HepG2 (cell line): ENCODE measurements around the gene ABCB10. TPM values are rescaled to one million over a fixed set of nuclear protein-coding genes. Genes with fewer than 3 reads are reported as not detected.
A peak's percentile ranks its signal among the peaks of the same experiment; 100 is the strongest.

Source experiments
- ATF7 ChIP-seq, 2 experiments: fragments of 450-650 bp in 1 of 2; sonication (generic) in 1 of 2; formaldehyde crosslinking in 1 of 2; IDR thresholded peaks; 2 replicates each; pipeline versions ENCODE4 v1.4.0 to v1.6.1; 2016 to 2020; ENCODE audit warnings: antibody characterized with exemption in 1 of 2, mild to moderate bottlenecking in 1 of 2, missing genetic modification reagents in 1 of 2
- CREBL2 ChIP-seq: sonication (generic); formaldehyde crosslinking; IDR thresholded peaks from 2 replicates; pipeline ENCODE4 v1.8.1; 2023; ENCODE audit warnings: missing genetic modification reagents, mild to moderate bottlenecking, borderline replicate concordance
- FOSL1 ChIP-seq: sonication (generic); formaldehyde crosslinking; IDR thresholded peaks from 2 replicates; pipeline ENCODE4 v1.9.0; 2021; ENCODE audit warnings: missing genetic modification reagents, borderline replicate concordance
- FOXA3 ChIP-seq: IDR thresholded peaks from 2 replicates; pipeline ENCODE4 v1.6.1; 2016; ENCODE audit warnings: missing genetic modification reagents, missing compliant biosample characterization
- GATAD1 ChIP-seq: IDR thresholded peaks from 2 replicates; pipeline ENCODE4 v1.6.1; 2016; ENCODE audit warnings: missing genetic modification reagents, missing compliant biosample characterization
- PAXIP1 ChIP-seq: sonication (generic); formaldehyde crosslinking; conservative IDR thresholded peaks from 2 replicates; pipeline ENCODE4 v1.4.0; 2020; ENCODE audit warnings: mild to moderate bottlenecking, missing genetic modification reagents, moderate library complexity
- PHB2 ChIP-seq: fragments of 450-650 bp; IDR thresholded peaks from 2 replicates; pipeline ENCODE4 v1.6.1; 2018; ENCODE audit not compliant: partially characterized antibody
- PRDM10 ChIP-seq: sonication (generic); formaldehyde crosslinking; IDR thresholded peaks from 2 replicates; pipeline ENCODE4 v1.4.0; 2020; ENCODE audit warnings: low read depth, missing genetic modification reagents
- RORA ChIP-seq: sonication (generic); formaldehyde crosslinking; IDR thresholded peaks from 2 replicates; pipeline ENCODE4 v1.5.0; 2020; ENCODE audit warnings: mild to moderate bottlenecking, missing genetic modification reagents, moderate library complexity
- YEATS2 ChIP-seq: sonication (generic); formaldehyde crosslinking; IDR thresholded peaks from 2 replicates; pipeline ENCODE4 v1.4.0; 2020; ENCODE audit warnings: missing genetic modification reagents, borderline replicate concordance
- ZNF207 ChIP-seq: fragments of 450-650 bp; IDR thresholded peaks from 2 replicates; pipeline ENCODE4 v1.6.1; 2016; ENCODE audit warnings: antibody characterized with exemption, borderline replicate concordance
- ZNF317 ChIP-seq: sonication (generic); formaldehyde crosslinking; IDR thresholded peaks from 2 replicates; pipeline ENCODE4 v1.5.0; 2020; ENCODE audit warnings: mild to moderate bottlenecking, missing genetic modification reagents
- ZNF598 ChIP-seq: sonication (generic); formaldehyde crosslinking; IDR thresholded peaks from 2 replicates; pipeline ENCODE4 v1.5.1; 2020; ENCODE audit warnings: mild to moderate bottlenecking, missing genetic modification reagents, borderline replicate concordance
- polyA plus RNA-seq, 8 experiments: library from polyadenylated mRNA; depleted of rRNA in 3 of 8; stranded (reverse) in 7 of 8; unstranded in 1 of 8; fragments of >200 nt; fragmentation: Illumina TruSeq in 4 of 8; extraction: Trizol in 4 of 8; gene quantifications; 2 replicates each; pipeline versions ENCODE4 v1.2.1 to v1.2.3, GENCODE V29; 2011 to 2016; ENCODE audit warnings: low read depth in 4 of 8, missing spikeins in 1 of 8, mixed read lengths in 1 of 8; ENCODE audit not compliant: insufficient read depth in 1 of 8
- total RNA-seq, 5 experiments: library from RNA; depleted of rRNA; stranded (reverse); fragments of >200 nt; fragmentation: Illumina TruSeq; extraction: Trizol; gene quantifications; 2 replicates each; pipeline ENCODE4 v1.2.3, GENCODE V29; 2016; ENCODE audit warnings: low read depth in 1 of 5

The ABCB10 gene
- total and polyA plus RNA-seq, 2 of the 13 experiments (the other 11 are each of a cell fraction or from before 2014, with no cell fraction given): 11.2 to 28.9 TPM

- TF ChIP-seq FOSL1 (CRISPR knock-in tag): no peak
- TF ChIP-seq FOXA3: peak; percentile 99
- TF ChIP-seq PRDM10: 0 out of 2 replicates have a peak, but pooled peaks have one; percentile 36
- TF ChIP-seq YEATS2 (CRISPR knock-in tag): peak; percentile 47; the same call in 1 of the 2 replicates
- TF ChIP-seq ZNF317 (CRISPR knock-in tag): no peak
- TF ChIP-seq RORA (CRISPR knock-in tag): no peak
- no peak for TF ChIP-seq CREBL2 (CRISPR knock-in tag)
- TF ChIP-seq PHB2: no peak
- TF ChIP-seq ATF7 (IDR thresholded peaks at IDR 0.05): peak; percentile 68
- TF ChIP-seq ATF7 (CRISPR knock-in tag; IDR thresholded peaks at IDR 0.05): peak; percentile 74
- TF ChIP-seq ZNF207: no peak
- peak; percentile 64; the same call in 1 of the 2 replicates for TF ChIP-seq PAXIP1
- no peak for TF ChIP-seq ZNF598 (CRISPR knock-in tag)
- TF ChIP-seq GATAD1 (CRISPR knock-in tag): peak; percentile 81
Observed at GRCh38 chr1:229509576-229509975, 48.9 kb downstream of the ABCB10 start (continued).
